ENCODE measurements around the gene NID1. TPM values are rescaled to one million over a fixed set of nuclear protein-coding genes. Genes with fewer than 3 reads are reported as not detected.

Gene NID1
- total and polyA plus RNA-seq, 9 of the 15 experiments (the other 6 are each of a cell fraction or from before 2014, with no cell fraction given): 0.22 TPM; not detected in 8

DNA sequence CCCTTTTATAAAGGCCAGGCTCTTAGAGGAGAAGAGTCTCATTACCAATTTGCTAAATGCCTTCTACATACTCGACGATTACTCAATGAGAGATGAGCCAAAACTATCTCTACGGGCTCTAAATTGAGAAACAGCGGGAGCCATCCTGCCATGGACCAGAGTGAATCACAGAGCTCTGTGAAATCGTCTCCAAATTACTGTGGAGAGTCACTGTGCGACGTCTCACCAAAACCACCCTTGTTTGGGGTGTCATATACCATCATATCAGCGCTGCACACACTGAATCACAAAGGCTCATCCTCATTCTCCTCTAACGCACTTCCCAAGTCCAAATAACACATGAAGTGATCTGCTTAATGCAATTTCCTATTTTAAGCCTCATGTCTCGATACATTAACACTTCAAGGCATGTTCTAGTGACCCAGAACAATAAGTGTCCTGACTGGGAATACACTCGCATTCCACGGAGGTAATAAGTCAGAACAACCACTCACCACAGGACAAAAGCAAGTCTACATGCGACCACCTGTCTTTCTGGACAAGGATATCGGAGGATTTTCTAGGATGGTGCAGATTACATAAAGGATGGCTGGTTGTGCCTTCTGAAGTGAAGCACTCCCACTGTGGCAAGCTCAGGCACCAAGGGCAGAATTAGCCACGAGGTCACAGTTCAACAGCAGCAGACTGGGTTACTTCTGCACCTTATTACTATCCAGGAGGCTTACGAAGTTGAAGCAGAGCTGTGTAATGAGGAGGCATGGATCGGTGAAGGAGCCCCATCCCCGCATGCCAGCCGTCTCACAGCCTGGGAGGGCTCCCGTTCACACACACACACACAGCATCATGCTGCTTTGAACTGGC is 44.3 kb downstream of the NID1 start:
- TF ChIP-seq ZNF347 (CRISPR knock-in tag; IDR thresholded peaks at IDR 0.05; ENCODE audit: low read depth) (no peak), SP1 (CRISPR knock-in tag; IDR thresholded peaks at IDR 0.05) (no peak), RAD21 (CRISPR knock-in tag; conservative IDR thresholded peaks at IDR 0.05 in 1 of 2, IDR thresholded peaks at IDR 0.05 in 1 of 2) (no peak), WHSC1 (IDR thresholded peaks at IDR 0.05; ENCODE audit: low read length) (no peak)
- TF ChIP-seq, protein P1, sequence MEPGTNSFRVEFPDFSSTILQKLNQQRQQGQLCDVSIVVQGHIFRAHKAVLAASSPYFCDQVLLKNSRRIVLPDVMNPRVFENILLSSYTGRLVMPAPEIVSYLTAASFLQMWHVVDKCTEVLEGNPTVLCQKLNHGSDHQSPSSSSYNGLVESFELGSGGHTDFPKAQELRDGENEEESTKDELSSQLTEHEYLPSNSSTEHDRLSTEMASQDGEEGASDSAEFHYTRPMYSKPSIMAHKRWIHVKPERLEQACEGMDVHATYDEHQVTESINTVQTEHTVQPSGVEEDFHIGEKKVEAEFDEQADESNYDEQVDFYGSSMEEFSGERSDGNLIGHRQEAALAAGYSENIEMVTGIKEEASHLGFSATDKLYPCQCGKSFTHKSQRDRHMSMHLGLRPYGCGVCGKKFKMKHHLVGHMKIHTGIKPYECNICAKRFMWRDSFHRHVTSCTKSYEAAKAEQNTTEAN (CRISPR knock-in tag; IDR thresholded peaks at IDR 0.05): no peak
- TF ChIP-seq, protein P2, sequence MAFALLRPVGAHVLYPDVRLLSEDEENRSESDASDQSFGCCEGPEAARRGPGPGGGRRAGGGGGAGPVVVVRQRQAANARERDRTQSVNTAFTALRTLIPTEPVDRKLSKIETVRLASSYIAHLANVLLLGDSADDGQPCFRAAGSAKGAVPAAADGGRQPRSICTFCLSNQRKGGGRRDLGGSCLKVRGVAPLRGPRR (CRISPR knock-in tag; IDR thresholded peaks at IDR 0.05): no peak
- TF ChIP-seq, protein P3, sequence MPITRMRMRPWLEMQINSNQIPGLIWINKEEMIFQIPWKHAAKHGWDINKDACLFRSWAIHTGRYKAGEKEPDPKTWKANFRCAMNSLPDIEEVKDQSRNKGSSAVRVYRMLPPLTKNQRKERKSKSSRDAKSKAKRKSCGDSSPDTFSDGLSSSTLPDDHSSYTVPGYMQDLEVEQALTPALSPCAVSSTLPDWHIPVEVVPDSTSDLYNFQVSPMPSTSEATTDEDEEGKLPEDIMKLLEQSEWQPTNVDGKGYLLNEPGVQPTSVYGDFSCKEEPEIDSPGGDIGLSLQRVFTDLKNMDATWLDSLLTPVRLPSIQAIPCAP (CRISPR knock-in tag; IDR thresholded peaks at IDR 0.05; ENCODE audit: borderline replicate concordance): no peak
- ChIA-PET CTCF (ENCODE audit: low intra/inter-chr PET ratio) (no interaction called here), POLR2A (interaction anchor here (0.7 kb wide), 1 partner anchor 22 kb away, joined by 3 read pairs; no protein-coding TSS in a partner anchor)
- Histone ChIP-seq H3K27ac (ENCODE audit: extremely low read depth, low read depth, low read length) (no peak overlapping the region), H3K27me3 (ENCODE audit: control insufficient read depth in 2 of 2, insufficient read depth in 2 of 2, low read length in 2 of 2) (peaks cover 32 to 57% of the 10 kb centered on the region in 2 experiments), H3K4me1 (replicated peaks in 1 of 2; ENCODE audit: control insufficient read depth in 2 of 2, insufficient read depth in 2 of 2, low read length in 2 of 2) (no peaks in the 10 kb centered on the region), H3K9me3 (replicated peaks; ENCODE audit: control insufficient read depth, insufficient read depth, low read depth, low read length) (no peaks in the 10 kb centered on the region), H3K4me2 (ENCODE audit: insufficient read depth, low read length) (no peak overlapping the region), H3K36me3 (ENCODE audit: control insufficient read depth, insufficient read depth, low read length) (no peaks in the 10 kb centered on the region), H3K79me2 (ENCODE audit: control insufficient read depth, insufficient read depth, low read length) (no peaks in the 10 kb centered on the region), H3K9me1 (ENCODE audit: control insufficient read depth, insufficient read depth, low read length) (no peaks in the 10 kb centered on the region), H3K9ac (ENCODE audit: insufficient read depth in 1 of 2, low read depth in 2 of 2, low read length in 2 of 2) (no peak overlapping the region), H4K20me1 (replicated peaks; ENCODE audit: control insufficient read depth, insufficient read depth, low read length) (peaks cover 5% of the 10 kb centered on the region; the same call in 1 of the 2 replicates), H3K4me3 (no peak overlapping the region), H2AFZ (ENCODE audit: low read depth, low read length) (no peak overlapping the region)
- intact Hi-C loops (cut with micrococcal nuclease): no loop called here
- no peak for DNase-seq (ENCODE audit: extremely low read depth in 1 of 4, low spot score in 3 of 4)
- no peak for FAIRE-seq
- 1% methylated on average over 20 of the region's 20 CpGs for WGBS (ENCODE audit: insufficient coverage, low coverage, missing lambda C conversion rate)
- in situ Hi-C loops (cut with MboI): no loop called here
- BruUV-seq (replicated peaks): no TSS peak
- no peak for ATAC-seq

All from K562 (cell line).